Liver (tissue), 9 donors: ENCODE results near the gene GARIN5B. TPM values are rescaled to one million over a fixed set of nuclear protein-coding genes. Genes with fewer than 3 reads are reported as not detected.

Experiments used
- DNase-seq: peaks from one replicate; pipeline ENCODE4 v3.0.0-alpha.2; 2017; ENCODE audit warnings: low spot score
- H3K27ac ChIP-seq, 2 donors: one replicate each; pipeline ENCODE4 v1.7.0; 2013; ENCODE audit warnings: inconsistent platforms in 2 of 2, low read length in 2 of 2, control low read depth in 1 of 2, low read depth in 1 of 2, mild to moderate bottlenecking in 1 of 2
- H3K27me3 ChIP-seq, 4 donors: one replicate each; pipeline versions ENCODE4 v1.6.1 to v1.7.0; 2013; ENCODE audit warnings: low read length in 3 of 4, inconsistent platforms in 1 of 4, mild to moderate bottlenecking in 1 of 4, moderate library complexity in 1 of 4; ENCODE audit not compliant: control insufficient read depth in 4 of 4, insufficient read depth in 4 of 4
- H3K36me3 ChIP-seq, 4 donors: one replicate each; pipeline versions ENCODE4 v1.6.1 to v1.7.0; 2013; ENCODE audit warnings: low read length in 3 of 4, mild to moderate bottlenecking in 3 of 4, low read depth in 1 of 4, moderate library complexity in 1 of 4; ENCODE audit not compliant: control insufficient read depth in 4 of 4, insufficient read depth in 3 of 4
- H3K4me1 ChIP-seq, 4 donors: one replicate each; pipeline versions ENCODE4 v1.6.1 to v1.7.0; 2013; ENCODE audit warnings: low read length in 3 of 4, mild to moderate bottlenecking in 3 of 4, moderate library complexity in 1 of 4; ENCODE audit not compliant: control insufficient read depth in 4 of 4, insufficient read depth in 4 of 4
- H3K4me3 ChIP-seq, 3 donors: one replicate each; pipeline versions ENCODE4 v1.6.1 to v1.7.0; 2013; ENCODE audit warnings: low read length in 3 of 3, control low read depth in 1 of 3, low read depth in 1 of 3, mild to moderate bottlenecking in 1 of 3
- H3K9ac ChIP-seq, 2 donors: one replicate each; pipeline ENCODE4 v1.7.0; 2013; ENCODE audit warnings: low read length in 2 of 2, mild to moderate bottlenecking in 2 of 2, moderate library complexity in 2 of 2, control low read depth in 1 of 2, low read depth in 1 of 2
- H3K9me3 ChIP-seq, 4 donors: one replicate each; pipeline versions ENCODE4 v1.6.1 to v1.7.0; 2013; ENCODE audit warnings: low read length in 3 of 4; ENCODE audit not compliant: control insufficient read depth in 4 of 4
- ATF3 ChIP-seq: IDR thresholded peaks from 2 replicates; pipeline ENCODE4 v1.6.1; 2016; ENCODE audit warnings: antibody characterized with exemption
- CTCF ChIP-seq: fragments of 150-350 bp; IDR thresholded peaks from 2 replicates; pipeline ENCODE4 v1.5.1; 2017; ENCODE audit warnings: improper control_type of control experiment, low read depth, low read length; ENCODE audit not compliant: missing input control
- EGR1 ChIP-seq, 2 donors: IDR thresholded peaks; 2 replicates each; pipeline ENCODE4 v1.6.1; 2016 to 2018; ENCODE audit warnings: antibody characterized with exemption in 2 of 2, low read depth in 2 of 2
- FOXA1 ChIP-seq: IDR thresholded peaks from 2 replicates; pipeline ENCODE4 v1.6.1; 2016; ENCODE audit warnings: antibody characterized with exemption
- FOXA2 ChIP-seq: IDR thresholded peaks from 2 replicates; pipeline ENCODE4 v1.6.1; 2016; ENCODE audit warnings: antibody characterized with exemption
- GABPA ChIP-seq, 2 donors: IDR thresholded peaks in 1 of 2; conservative IDR thresholded peaks in 1 of 2; 2 replicates each; pipeline ENCODE4 v1.6.1; 2016; ENCODE audit warnings: antibody characterized with exemption in 2 of 2, mild to moderate bottlenecking in 1 of 2, moderate library complexity in 1 of 2
- HNF4A ChIP-seq, 2 donors: conservative IDR thresholded peaks; 2 replicates each; pipeline ENCODE4 v1.6.1; 2016; ENCODE audit warnings: antibody characterized with exemption in 2 of 2, mild to moderate bottlenecking in 2 of 2
- HNF4G ChIP-seq: IDR thresholded peaks from 2 replicates; pipeline ENCODE4 v1.6.1; 2016; ENCODE audit warnings: antibody characterized with exemption
- JUND ChIP-seq, 2 donors: IDR thresholded peaks; 2 replicates each; pipeline ENCODE4 v1.6.1; 2016; ENCODE audit warnings: antibody characterized with exemption in 2 of 2
- MAX ChIP-seq: IDR thresholded peaks from 2 replicates; pipeline ENCODE4 v1.6.1; 2016; ENCODE audit warnings: antibody characterized with exemption
- NR2F2 ChIP-seq: IDR thresholded peaks from 2 replicates; pipeline ENCODE4 v1.6.1; 2016; ENCODE audit warnings: antibody characterized with exemption
- RAD21 ChIP-seq, 2 donors: IDR thresholded peaks; 2 replicates each; pipeline ENCODE4 v1.6.1; 2016; ENCODE audit warnings: antibody characterized with exemption in 2 of 2, mild to moderate bottlenecking in 2 of 2
- REST ChIP-seq: IDR thresholded peaks from 2 replicates; pipeline ENCODE4 v1.6.1; 2016; ENCODE audit warnings: antibody characterized with exemption, mild to moderate bottlenecking
- RXRA ChIP-seq, 2 donors: IDR thresholded peaks; 2 replicates each; pipeline ENCODE4 v1.6.1; 2017 to 2018; ENCODE audit warnings: antibody characterized with exemption in 2 of 2, mild to moderate bottlenecking in 1 of 2
- SP1 ChIP-seq: IDR thresholded peaks from 2 replicates; pipeline ENCODE4 v1.6.1; 2018; ENCODE audit warnings: antibody characterized with exemption, mild to moderate bottlenecking
- TAF1 ChIP-seq: conservative IDR thresholded peaks from 2 replicates; pipeline ENCODE4 v1.6.1; 2016; ENCODE audit warnings: antibody characterized with exemption, mild to moderate bottlenecking
- YY1 ChIP-seq: IDR thresholded peaks from 2 replicates; pipeline ENCODE4 v1.6.1; 2016; ENCODE audit warnings: antibody characterized with exemption, mild to moderate bottlenecking
- WGBS: extraction: QIAGEN DNeasy Blood & Tissue Kit; methylation state at CpG from one replicate; pipeline ENCODE4 v1.1.7; 2013; 5-methylcytosine and 5-hydroxymethylcytosine counted together
- polyA plus RNA-seq, 2 donors: library from polyadenylated mRNA; stranded (reverse) in 1 of 2; unstranded in 1 of 2; fragments of 200-250 nt in 1 of 2; fragments of >200 nt in 1 of 2; fragmentation: Nextera tagmentation in 1 of 2; extraction: Ambion mirVana in 1 of 2; gene quantifications; one replicate each; pipeline versions ENCODE4 v1.2.1 to v1.2.3, GENCODE V29; 2013 to 2015
- total RNA-seq, 2 donors: library from RNA; depleted of rRNA; stranded (reverse); fragments of >200 nt; gene quantifications; one replicate each; pipeline ENCODE4 v1.2.3, GENCODE V29; 2014
- TF ChIP-seq, protein P1 (sequence below): IDR thresholded peaks from 2 replicates; pipeline ENCODE4 v1.6.1; 2016; ENCODE audit warnings: antibody characterized with exemption
- donor health status: healthy.
- donor health status: healthy.
- donor health status: healthy.
- donor health status: healthy.
- donor health status: healthy.

GARIN5B gene
- total and polyA plus RNA-seq, 4 donors: not detected

- TF ChIP-seq REST (no peak), TAF1 (no peak), RAD21 (IDR thresholded peaks at IDR 0.05) (no peak), HNF4A (conservative IDR thresholded peaks at IDR 0.05) (no peak), SP1 (no peak), CTCF (no peak), HNF4G (no peak), EGR1 (IDR thresholded peaks at IDR 0.05; ENCODE audit: low read depth in 2 of 2) (no peak), FOXA1 (no peak)
These were observed 51.3 kb downstream of the GARIN5B start (continued) for GRCh38 chr19:55311797-55312196.

DNA sequence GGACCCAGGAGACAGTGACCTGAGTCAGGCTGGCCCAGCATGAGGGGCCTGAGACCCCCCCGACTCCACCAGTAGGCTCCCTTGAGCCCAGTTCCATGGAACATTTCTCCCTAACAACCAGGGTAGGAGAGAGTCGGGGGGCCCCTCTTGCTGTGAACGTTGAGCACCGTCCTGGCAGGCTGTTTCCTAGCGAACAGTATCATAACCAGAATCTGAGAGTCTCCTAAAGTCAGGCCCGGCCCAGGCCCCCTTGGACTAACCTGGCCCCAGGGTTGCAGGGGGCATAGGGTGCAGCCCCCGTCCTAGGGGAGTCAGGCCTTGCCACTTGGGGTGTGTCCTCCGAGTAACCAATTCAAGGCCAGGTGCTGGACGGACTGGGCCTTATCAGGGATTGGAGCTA, 51.7 kb downstream of the GARIN5B start:
- Histone ChIP-seq H3K36me3 (no peaks in the 10 kb centered on the region), H3K9ac (no peak overlapping the region), H3K27ac (no peak overlapping the region), H3K4me1 (no peaks in the 10 kb centered on the region), H3K4me3 (no peak overlapping the region), H3K9me3 (peaks cover 0 to 3% (median 1%) of the 10 kb centered on the region in 4 donors), H3K27me3 (peaks cover 0 to 4% (median 0%) of the 10 kb centered on the region in 4 donors)
- TF ChIP-seq CTCF (no peak), JUND (IDR thresholded peaks at IDR 0.05) (no peak), FOXA1 (no peak), GABPA (IDR thresholded peaks at IDR 0.05 in 1 of 2, conservative IDR thresholded peaks at IDR 0.05 in 1 of 2) (no peak), RXRA (IDR thresholded peaks at IDR 0.05) (no peak), TAF1 (no peak), YY1 (no peak), HNF4G (no peak), EGR1 (IDR thresholded peaks at IDR 0.05; ENCODE audit: low read depth in 2 of 2) (no peak), FOXA2 (no peak), ATF3 (no peak), MAX (no peak), HNF4A (conservative IDR thresholded peaks at IDR 0.05) (no peak), NR2F2 (no peak), SP1 (no peak), RAD21 (IDR thresholded peaks at IDR 0.05) (no peak), REST (no peak)
- TF ChIP-seq, protein P1, sequence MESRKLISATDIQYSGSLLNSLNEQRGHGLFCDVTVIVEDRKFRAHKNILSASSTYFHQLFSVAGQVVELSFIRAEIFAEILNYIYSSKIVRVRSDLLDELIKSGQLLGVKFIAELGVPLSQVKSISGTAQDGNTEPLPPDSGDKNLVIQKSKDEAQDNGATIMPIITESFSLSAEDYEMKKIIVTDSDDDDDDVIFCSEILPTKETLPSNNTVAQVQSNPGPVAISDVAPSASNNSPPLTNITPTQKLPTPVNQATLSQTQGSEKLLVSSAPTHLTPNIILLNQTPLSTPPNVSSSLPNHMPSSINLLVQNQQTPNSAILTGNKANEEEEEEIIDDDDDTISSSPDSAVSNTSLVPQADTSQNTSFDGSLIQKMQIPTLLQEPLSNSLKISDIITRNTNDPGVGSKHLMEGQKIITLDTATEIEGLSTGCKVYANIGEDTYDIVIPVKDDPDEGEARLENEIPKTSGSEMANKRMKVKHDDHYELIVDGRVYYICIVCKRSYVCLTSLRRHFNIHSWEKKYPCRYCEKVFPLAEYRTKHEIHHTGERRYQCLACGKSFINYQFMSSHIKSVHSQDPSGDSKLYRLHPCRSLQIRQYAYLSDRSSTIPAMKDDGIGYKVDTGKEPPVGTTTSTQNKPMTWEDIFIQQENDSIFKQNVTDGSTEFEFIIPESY: no peak
- 88% methylated on average over 9 of the region's 9 CpGs for WGBS
- DNase-seq: no peak
